ENCODE results near the gene ZMIZ1. TPM values are rescaled to one million over a fixed set of nuclear protein-coding genes. Genes with fewer than 3 reads are reported as not detected.

The ZMIZ1 gene
- total RNA-seq, 1 donor from 2014 or later, result 85.2 TPM

GRCh38 chr10:79024720-79025198 is 44.0 kb upstream of the ZMIZ1 start:
- H3K27ac Mint-ChIP-seq, result peak overlapping the region; percentile 15
- H3K36me3 Mint-ChIP-seq (ENCODE audit: insufficient read depth), result no peaks in the 10 kb centered on the region
- no peak for TF ChIP-seq CTCF (IDR thresholded peaks at IDR 0.05; ENCODE audit: unreplicated experiment)
- H3K4me1 Mint-ChIP-seq (ENCODE audit: low read depth), result peaks cover 28% of the 10 kb centered on the region
- H3K9me3 Mint-ChIP-seq (ENCODE audit: low read depth), result no peaks in the 10 kb centered on the region
- no peak overlapping the region for H3K4me3 Mint-ChIP-seq (ENCODE audit: low read depth)
- no peak for DNase-seq (ENCODE audit: low spot score, unreplicated experiment)
- H3K27me3 Mint-ChIP-seq, result peaks cover 5% of the 10 kb centered on the region

GRCh38 chr10:79025199-79025832 is 43.5 kb upstream of the ZMIZ1 start:
- no peaks in the 10 kb centered on the region for H3K9me3 Mint-ChIP-seq (ENCODE audit: low read depth)
- no peak for TF ChIP-seq CTCF (IDR thresholded peaks at IDR 0.05; ENCODE audit: unreplicated experiment)
- no peak for DNase-seq (ENCODE audit: low spot score, unreplicated experiment)
- peak overlapping the region; percentile 15 for H3K27ac Mint-ChIP-seq
- peaks cover 28% of the 10 kb centered on the region for H3K4me1 Mint-ChIP-seq (ENCODE audit: low read depth)
- H3K36me3 Mint-ChIP-seq (ENCODE audit: insufficient read depth), result no peaks in the 10 kb centered on the region
- H3K27me3 Mint-ChIP-seq, result peaks cover 8% of the 10 kb centered on the region
- H3K4me3 Mint-ChIP-seq (ENCODE audit: low read depth), result no peak overlapping the region

GRCh38 chr10:79026341-79026761 is 42.4 kb upstream of the ZMIZ1 start:
- no peak overlapping the region for H3K4me3 Mint-ChIP-seq (ENCODE audit: low read depth)
- no peak for TF ChIP-seq CTCF (IDR thresholded peaks at IDR 0.05; ENCODE audit: unreplicated experiment)
- no peak overlapping the region for H3K27ac Mint-ChIP-seq
- peaks cover 11% of the 10 kb centered on the region for H3K27me3 Mint-ChIP-seq
- H3K9me3 Mint-ChIP-seq (ENCODE audit: low read depth), result no peaks in the 10 kb centered on the region
- no peaks in the 10 kb centered on the region for H3K36me3 Mint-ChIP-seq (ENCODE audit: insufficient read depth)
- DNase-seq (ENCODE audit: low spot score, unreplicated experiment), result no peak
- H3K4me1 Mint-ChIP-seq (ENCODE audit: low read depth), result peaks cover 28% of the 10 kb centered on the region

- Mint-ChIP-seq H3K4me3 (ENCODE audit: low read depth) (no peak overlapping the region), H3K27ac (peak overlapping the region; percentile 94), H3K9me3 (ENCODE audit: low read depth) (no peaks in the 10 kb centered on the region), H3K4me1 (ENCODE audit: low read depth) (peaks cover 28% of the 10 kb centered on the region), H3K27me3 (peaks cover 11% of the 10 kb centered on the region), H3K36me3 (ENCODE audit: insufficient read depth) (no peaks in the 10 kb centered on the region)
- no peak for TF ChIP-seq CTCF (IDR thresholded peaks at IDR 0.05; ENCODE audit: unreplicated experiment)
- no peak for DNase-seq (ENCODE audit: low spot score, unreplicated experiment)
Observed at GRCh38 chr10:79026806-79027146, 42.0 kb upstream of the ZMIZ1 start.

GRCh38 chr10:79027147-79028055 is 41.4 kb upstream of the ZMIZ1 start:
- Mint-ChIP-seq H3K9me3 (ENCODE audit: low read depth) (no peaks in the 10 kb centered on the region), H3K4me3 (ENCODE audit: low read depth) (no peak overlapping the region)
- TF ChIP-seq CTCF (IDR thresholded peaks at IDR 0.05; ENCODE audit: unreplicated experiment), result no peak

More at GRCh38 chr10:79027147-79028055, 41.4 kb upstream of the ZMIZ1 start:
- DNase-seq (ENCODE audit: low spot score, unreplicated experiment), result no peak
- Mint-ChIP-seq H3K27me3 (peaks cover 11% of the 10 kb centered on the region), H3K36me3 (ENCODE audit: insufficient read depth) (no peaks in the 10 kb centered on the region), H3K27ac (peak overlapping the region; percentile 94), H3K4me1 (ENCODE audit: low read depth) (peaks cover 27% of the 10 kb centered on the region)
